ENCODE measurements around the gene FHL2.

GRCh38 chr2:105409717-105410116 is 10.9 kb upstream of the FHL2 start:
- TF ChIP-seq ZBTB33 (CRISPR knock-in tag; IDR thresholded peaks at IDR 0.05) (no peak), CTCF (IDR thresholded peaks at IDR 0.05 in 2 of 3, conservative IDR thresholded peaks at IDR 0.05 in 1 of 3; ENCODE audit: insufficient read depth in 2 of 3, low read depth in 1 of 3, low read length in 3 of 3) (no peak), KLF1 (tag; IDR thresholded peaks at IDR 0.05) (no peak)
